IMR-90 (cell line): ENCODE measurements around the gene VPS52. TPM values are rescaled to one million over a fixed set of nuclear protein-coding genes. Genes with fewer than 3 reads are reported as not detected.

ENCODE experiments used
- ATAC-seq: fragments of 200-7000 bp; cut with Tn5 transposase; 2 replicates; pipeline ENCODE4 v1.9.1; 2020; ENCODE audit warnings: low read depth, mild to moderate bottlenecking, moderate library complexity
- BruUV-seq: library from RNA; stranded (reverse); fragments of 400-500 nt; replicated peaks from 2 replicates; lab custom pipeline; 2021; lab: Mats Ljungman, UMichigan
- CTCF ChIA-PET: fragments of 300-600 bp; formaldehyde crosslinking; extraction: SDS; loops from one replicate; lab custom pipeline; 2021; ENCODE audit warnings: antibody characterized with exemption; lab: Yijun Ruan, JAX
- POLR2A ChIA-PET: fragments of 300-600 bp; sonication (Branson Sonifier 250); formaldehyde crosslinking; loops from one replicate; lab custom pipeline; 2022; ENCODE audit warnings: antibody characterized with exemption; ENCODE audit not compliant: unreplicated experiment; lab: Charles Lee
- DNase-seq: peaks from one replicate; pipeline ENCODE4 v3.0.0; 2013
- H2AFZ ChIP-seq: replicated peaks from 2 replicates; pipeline ENCODE3; 2013; ENCODE audit warnings: low read length, mild to moderate bottlenecking; ENCODE audit not compliant: poor library complexity
- H2AK5ac ChIP-seq: 2 replicates; pipeline ENCODE4 v1.6.1; 2013; ENCODE audit warnings: low read depth, low read length, inconsistent platforms
- H2AK9ac ChIP-seq: replicated peaks from 2 replicates; pipeline ENCODE3; 2013; ENCODE audit warnings: mild to moderate bottlenecking, low read depth, low read length, moderate library complexity; ENCODE audit not compliant: poor library complexity
- H2BK120ac ChIP-seq: 2 replicates; pipeline ENCODE4 v1.6.1; 2013; ENCODE audit warnings: low read depth, low read length, inconsistent platforms
- H2BK15ac ChIP-seq: 3 replicates; pipeline ENCODE4 v1.6.1; 2013; ENCODE audit warnings: low read depth, low read length, inconsistent platforms
- H2BK20ac ChIP-seq: 2 replicates; pipeline ENCODE4 v1.6.1; 2013; ENCODE audit warnings: low read depth, mild to moderate bottlenecking, inconsistent platforms, low read length, moderate library complexity
- H2BK5ac ChIP-seq: 2 replicates; pipeline ENCODE4 v1.6.1; 2013; ENCODE audit warnings: mild to moderate bottlenecking, low read depth, low read length, inconsistent platforms; ENCODE audit not compliant: poor library complexity, severe bottlenecking
- H3K14ac ChIP-seq: replicated peaks from 2 replicates; pipeline ENCODE4 v1.6.1; 2013; ENCODE audit warnings: low read depth, low read length, inconsistent platforms
- H3K18ac ChIP-seq: 2 replicates; pipeline ENCODE4 v1.6.1; 2013; ENCODE audit warnings: low read depth, low read length, control low read depth
- H3K23ac ChIP-seq: 2 replicates; pipeline ENCODE4 v1.6.1; 2013; ENCODE audit warnings: low read depth, low read length, inconsistent platforms
- H3K27ac ChIP-seq: 2 replicates; pipeline ENCODE4 v1.5.1; 2013; ENCODE audit warnings: mild to moderate bottlenecking, control low read depth, low read length; ENCODE audit not compliant: insufficient read depth
- H3K27me3 ChIP-seq: 2 replicates; pipeline ENCODE4 v1.6.1; 2013; ENCODE audit warnings: low read length; ENCODE audit not compliant: control insufficient read depth, insufficient read depth
- H3K36me3 ChIP-seq: 2 replicates; pipeline ENCODE4 v1.6.1; 2013; ENCODE audit warnings: low read length, mixed read lengths; ENCODE audit not compliant: control insufficient read depth, insufficient read depth
- H3K4ac ChIP-seq: 2 replicates; pipeline ENCODE4 v1.6.1; 2013; ENCODE audit warnings: low read depth, low read length, inconsistent platforms
- H3K4me1 ChIP-seq: 2 replicates; pipeline ENCODE4 v1.6.1; 2013; ENCODE audit warnings: low read length, mixed read lengths; ENCODE audit not compliant: control insufficient read depth, insufficient read depth
- H3K4me2 ChIP-seq: 2 replicates; pipeline ENCODE4 v1.6.1; 2013; ENCODE audit warnings: low read depth, mild to moderate bottlenecking, control low read depth, low read length, moderate library complexity
- H3K4me3 ChIP-seq: 2 replicates; pipeline ENCODE4 v1.5.1; 2013; ENCODE audit warnings: low read depth, mild to moderate bottlenecking, control low read depth, low read length, moderate library complexity; ENCODE audit not compliant: insufficient read depth
- H3K56ac ChIP-seq: 2 replicates; pipeline ENCODE4 v1.6.1; 2013; ENCODE audit warnings: low read length, inconsistent platforms; ENCODE audit not compliant: insufficient read depth; ENCODE audit errors: extremely low read depth
- H3K79me1 ChIP-seq, 2 experiments: 2 replicates each; pipeline ENCODE4 v1.6.1; 2013; ENCODE audit warnings: low read length in 2 of 2, inconsistent platforms in 1 of 2, low read depth in 1 of 2
- H3K9ac ChIP-seq: 2 replicates; pipeline ENCODE4 v1.6.1; 2013; ENCODE audit warnings: low read depth, low read length, control low read depth
- H3K9me1 ChIP-seq: 2 replicates; pipeline ENCODE4 v1.6.1; 2013; ENCODE audit warnings: low read length, inconsistent platforms; ENCODE audit not compliant: insufficient read depth
- H3K9me3 ChIP-seq: 2 replicates; pipeline ENCODE4 v1.6.1; 2013; ENCODE audit warnings: low read length; ENCODE audit not compliant: control insufficient read depth, insufficient read depth
- H4K20me1 ChIP-seq: 2 replicates; pipeline ENCODE4 v1.6.1; 2013; ENCODE audit warnings: low read length, inconsistent platforms; ENCODE audit not compliant: insufficient read depth
- H4K5ac ChIP-seq: 2 replicates; pipeline ENCODE4 v1.6.1; 2013; ENCODE audit warnings: mild to moderate bottlenecking, low read depth, low read length, control low read depth
- H4K8ac ChIP-seq, 2 experiments: 2 replicates each; pipeline ENCODE4 v1.6.1; 2013; ENCODE audit warnings: low read depth in 2 of 2, low read length in 2 of 2, control low read depth in 1 of 2, inconsistent platforms in 1 of 2
- H4K91ac ChIP-seq: 2 replicates; pipeline ENCODE4 v1.6.1; 2013; ENCODE audit warnings: low read depth, low read length, inconsistent platforms; ENCODE audit not compliant: insufficient read depth
- MAFK ChIP-seq: IDR thresholded peaks from 2 replicates; pipeline ENCODE4 v1.6.1; 2012; ENCODE audit warnings: low read depth, low read length, improper control_type of control experiment
- MAZ ChIP-seq: IDR thresholded peaks from 2 replicates; pipeline ENCODE4 v1.6.1; 2012; ENCODE audit warnings: low read depth, mild to moderate bottlenecking, low read length, improper control_type of control experiment, moderate library complexity, borderline replicate concordance
- POLR2A ChIP-seq: IDR thresholded peaks from 2 replicates; pipeline ENCODE4 v1.6.1; 2012; ENCODE audit warnings: mild to moderate bottlenecking, low read depth, low read length
- RCOR1 ChIP-seq: IDR thresholded peaks from 2 replicates; pipeline ENCODE4 v1.6.1; 2012; ENCODE audit warnings: mild to moderate bottlenecking, low read length, improper control_type of control experiment; ENCODE audit not compliant: insufficient replicate concordance
- whole genome bisulfite sequencing, 2 experiments: methylation state at CpG; one replicate each; pipeline versions ENCODE4 v1.1.5 to v1.1.7; 2013; ENCODE audit warnings: missing lambda C conversion rate in 2 of 2; ENCODE audit not compliant: insufficient read length in 1 of 2; ENCODE audit errors: extremely low coverage in 2 of 2; 5-methylcytosine and 5-hydroxymethylcytosine counted together
- dilution Hi-C: fragments of 300-500 bp; cut with HindIII; formaldehyde crosslinking; loops from one replicate; pipeline ENCODE4 v1.14.3; 2018; ENCODE audit warnings: low sequenced_read_pairs; ENCODE audit not compliant: unreplicated experiment
- in situ Hi-C: fragments of 300-500 bp; cut with MboI; formaldehyde crosslinking; loops from 3 replicates; pipeline ENCODE4 v1.14.3; 2019; ENCODE audit warnings: low sequenced_read_pairs, inconsistent platforms, mixed read lengths
- intact Hi-C: fragments of 100-400 bp; cut with micrococcal nuclease; formaldehyde crosslinking; loops from 2 replicates; pipeline ENCODE4 v1.10.0; 2022
- polyA plus RNA-seq, 3 experiments: library from polyadenylated mRNA; depleted of rRNA; stranded (reverse); fragments of >200 nt; gene quantifications; 2 replicates each; pipeline ENCODE4 v1.2.3, GENCODE V29; 2012; ENCODE audit warnings: low replicate concordance in 1 of 3
- total RNA-seq: library from RNA; depleted of rRNA; stranded (reverse); fragments of >200 nt; gene quantifications from 2 replicates; pipeline ENCODE4 v1.2.3, GENCODE V29; 2012

Gene VPS52
- total and polyA plus RNA-seq, 2 of the 4 experiments (the other 2 are of a cell fraction) = 29.8 to 54.6 TPM

- ChIA-PET POLR2A (interaction anchor here (1.2 kb wide), 1 partner anchor 14 kb away, joined by 3 read pairs; no protein-coding TSS in a partner anchor), CTCF (no interaction called here)
- Histone ChIP-seq H3K23ac (peak within 1 kb of the TSS; percentile 99), H2AK9ac (peak within 1 kb of the TSS; percentile 99), H2AK5ac (peak within 1 kb of the TSS; percentile 98), H2AFZ (peak within 1 kb of the TSS; percentile 96), H2BK120ac (peak within 1 kb of the TSS; percentile 92), H4K91ac (peak within 1 kb of the TSS; percentile 95), H3K14ac (peak within 1 kb of the TSS; percentile 98), H4K8ac (peak within 1 kb of the TSS; percentile 79 to 96), H2BK20ac (peak within 1 kb of the TSS; percentile 68), H3K27me3 (no peaks in the 10 kb centered on the region), H2BK15ac (peak within 1 kb of the TSS; percentile 53; the same call in 2 of the 3 replicates), H4K5ac (peak within 1 kb of the TSS; percentile 51), H3K27ac (peak within 1 kb of the TSS; percentile 97), H3K9me3 (no peaks in the 10 kb centered on the region), H3K9ac (peak within 1 kb of the TSS; percentile 96), H3K4me2 (peak within 1 kb of the TSS; percentile 98), H3K4me3 (peak within 1 kb of the TSS; percentile 64), H4K20me1 (peaks cover 17% of the 10 kb centered on the region), H3K79me1 (peaks cover 24 to 74% of the 10 kb centered on the region in 2 experiments; a peak in 3 of 4 replicates), H3K36me3 (peaks cover 6% of the 10 kb centered on the region), H3K4me1 (peaks cover 14% of the 10 kb centered on the region), H3K4ac (peak within 1 kb of the TSS; percentile 98), H3K56ac (peak within 1 kb of the TSS; percentile 94), H3K9me1 (peaks cover 11% of the 10 kb centered on the region), H3K18ac (peak within 1 kb of the TSS; percentile 57), H2BK5ac (peak within 1 kb of the TSS; percentile 95)
- in situ Hi-C loops (no loop called here), intact Hi-C loops (loop anchor here (1.0 to 5.0 kb wide), 3 partner anchors 15 to 103 kb away; partner anchors contain the start of gene CUTA), dilution Hi-C loops (no loop called here)
- TF ChIP-seq POLR2A (peak; percentile 75), MAZ (peak; percentile 8; the same call in 1 of the 2 replicates), MAFK (no peak), RCOR1 (no peak)
- BruUV-seq = TSS peak; percentile 96
- no CpG with 5 or more reads among the region's 47 CpGs for WGBS, 2 experiments
- DNase-seq (peak; percentile 72), ATAC-seq (peak; percentile 16)
These were observed 42.2 kb upstream of the VPS52 start, which contains the start of gene TAPBP for GRCh38 chr6:33313709-33314514. Gene TAPBP (minus strand): TSS chr6:33314078. CDS start chr6:33314041, 37 bp downstream.
